GM23338 (cell line): ENCODE measurements around the gene MYLK. TPM values are rescaled to one million over a fixed set of nuclear protein-coding genes. Genes with fewer than 3 reads are reported as not detected.

Experiments used
- ATAC-seq: fragments of 200-7000 bp; cut with Tn5 transposase; 3 replicates; pipeline ENCODE4 v1.9.1; 2020
- DNase-seq: peaks from one replicate; pipeline ENCODE4 v3.0.0-alpha.2; 2015; ENCODE audit warnings: low spot score
- H2AFZ ChIP-seq: fragments of 200-600 bp; sonication (generic); 2 replicates; pipeline ENCODE4 v1.8.0; 2016; ENCODE audit warnings: antibody characterized with exemption, mild to moderate bottlenecking, moderate library complexity
- H3F3A ChIP-seq: fragments of 200-600 bp; sonication (generic); replicated peaks from 2 replicates; pipeline ENCODE4 v1.8.0; 2017; ENCODE audit warnings: antibody characterized with exemption, mixed run types, low read depth
- H3K27ac ChIP-seq: fragments of 200-600 bp; sonication (generic); 2 replicates; pipeline ENCODE4 v1.6.1; 2016; ENCODE audit warnings: low read depth
- H3K27me3 ChIP-seq: fragments of 200-600 bp; sonication (generic); 2 replicates; pipeline ENCODE4 v1.8.0; 2016; ENCODE audit warnings: mild to moderate bottlenecking, mixed run types, moderate library complexity; ENCODE audit not compliant: insufficient read depth
- H3K36me3 ChIP-seq: fragments of 200-600 bp; sonication (generic); 2 replicates; pipeline ENCODE4 v1.8.0; 2016; ENCODE audit warnings: mild to moderate bottlenecking; ENCODE audit not compliant: insufficient read depth
- H3K4me1 ChIP-seq: fragments of 200-600 bp; sonication (generic); 2 replicates; pipeline ENCODE4 v1.8.0; 2016; ENCODE audit warnings: mild to moderate bottlenecking, moderate library complexity; ENCODE audit not compliant: insufficient read depth
- H3K4me2 ChIP-seq: fragments of 200-600 bp; sonication (generic); 2 replicates; pipeline ENCODE4 v1.7.1; 2017; ENCODE audit warnings: mixed run types
- H3K4me3 ChIP-seq: fragments of 200-600 bp; sonication (generic); 2 replicates; pipeline ENCODE4 v1.6.1; 2016; ENCODE audit warnings: mixed run types
- H3K79me2 ChIP-seq: fragments of 200-600 bp; sonication (generic); replicated peaks from 2 replicates; pipeline ENCODE4 v1.8.0; 2017; ENCODE audit warnings: mild to moderate bottlenecking; ENCODE audit not compliant: insufficient read depth
- H3K9me2 ChIP-seq: fragments of 200-600 bp; sonication (generic); 2 replicates; pipeline ENCODE4 v1.8.0; 2017; ENCODE audit not compliant: insufficient read depth
- H4K20me1 ChIP-seq: fragments of 200-600 bp; sonication (generic); replicated peaks from 2 replicates; pipeline ENCODE4 v1.8.0; 2017; ENCODE audit warnings: mild to moderate bottlenecking; ENCODE audit not compliant: insufficient read depth
- H3K27ac Mint-ChIP-seq: 2 replicates; pipeline ENCODE4 v1.8.0; 2020; ENCODE audit warnings: inconsistent platforms, mild to moderate bottlenecking, moderate library complexity, mixed read lengths
- H3K27me3 Mint-ChIP-seq: 3 replicates; pipeline ENCODE4 v1.8.0; 2022; ENCODE audit warnings: low read depth, mild to moderate bottlenecking, moderate library complexity, mixed read lengths, inconsistent platforms; ENCODE audit not compliant: insufficient read depth, poor library complexity
- H3K36me3 Mint-ChIP-seq: 3 replicates; pipeline ENCODE4 v1.8.0; 2021; ENCODE audit warnings: low read depth, mild to moderate bottlenecking, inconsistent platforms, moderate library complexity, mixed read lengths
- H3K4me1 Mint-ChIP-seq: 3 replicates; pipeline ENCODE4 v1.8.0; 2020; ENCODE audit warnings: mild to moderate bottlenecking, inconsistent platforms, mixed read lengths
- H3K4me3 Mint-ChIP-seq: 3 replicates; pipeline ENCODE4 v1.8.0; 2021; ENCODE audit warnings: moderate library complexity, mild to moderate bottlenecking, inconsistent platforms, mixed read lengths
- H3K9me3 Mint-ChIP-seq: 3 replicates; pipeline ENCODE4 v1.8.0; 2020; ENCODE audit warnings: moderate library complexity, mild to moderate bottlenecking, inconsistent platforms, mixed read lengths
- CREB1 ChIP-seq: fragments of 250-450 bp; sonication (Bioruptor Pico); IDR thresholded peaks from 2 replicates; pipeline ENCODE4 v1.5.0; 2020; ENCODE audit warnings: low read depth, mild to moderate bottlenecking, moderate library complexity
- ETS1 ChIP-seq: IDR thresholded peaks from 2 replicates; pipeline ENCODE4 v1.6.1; 2016; ENCODE audit warnings: antibody characterized with exemption
- EZH2 ChIP-seq: fragments of 200-600 bp; sonication (generic); IDR thresholded peaks from one replicate; pipeline ENCODE4 v1.8.0; 2017; ENCODE audit warnings: antibody characterized with exemption, mild to moderate bottlenecking, low read depth; ENCODE audit not compliant: unreplicated experiment
- EZH2phosphoT487 ChIP-seq: fragments of 200-600 bp; sonication (generic); IDR thresholded peaks from one replicate; pipeline ENCODE4 v1.8.1; 2018; ENCODE audit warnings: antibody characterized with exemption; ENCODE audit not compliant: unreplicated experiment
- JUNB ChIP-seq: IDR thresholded peaks from one replicate; pipeline ENCODE4 v1.6.1; 2016; ENCODE audit warnings: antibody characterized with exemption; ENCODE audit not compliant: unreplicated experiment
- NANOG ChIP-seq: IDR thresholded peaks from 2 replicates; pipeline ENCODE4 v1.6.1; 2016; ENCODE audit warnings: antibody characterized with exemption, borderline replicate concordance
- POLR2AphosphoS5 ChIP-seq: IDR thresholded peaks from 2 replicates; pipeline ENCODE4 v1.6.1; 2016; ENCODE audit warnings: antibody characterized with exemption, low read depth
- STAT1 ChIP-seq: IDR thresholded peaks from one replicate; pipeline ENCODE4 v1.6.1; 2016; ENCODE audit warnings: antibody characterized with exemption; ENCODE audit not compliant: unreplicated experiment
- ZNF114 ChIP-seq: fragments of 250-450 bp; sonication (Bioruptor Pico); IDR thresholded peaks from 2 replicates; pipeline ENCODE4 v1.5.0; 2020; ENCODE audit warnings: mild to moderate bottlenecking, moderate library complexity
- ZNF331 ChIP-seq: fragments of 250-450 bp; sonication (Bioruptor Pico); IDR thresholded peaks from 2 replicates; pipeline ENCODE4 v1.5.0; 2020; ENCODE audit warnings: low read depth, mild to moderate bottlenecking, moderate library complexity
- polyA plus RNA-seq: library from polyadenylated mRNA; unstranded; fragments of >200 nt; fragmentation: Nextera tagmentation; extraction: Ambion mirVana; gene quantifications from 2 replicates; pipeline ENCODE4 v1.2.1, GENCODE V29; 2016
- total RNA-seq: library from RNA; depleted of rRNA; stranded (reverse); fragments of >200 nt; shearing (Covaris generic); gene quantifications from 2 replicates; pipeline ENCODE4 v1.2.3, GENCODE V29; 2014
- TF ChIP-seq, protein P1 (sequence below), 2 experiments: fragments of 200-600 bp in 1 of 2; sonication (generic) in 1 of 2; conservative IDR thresholded peaks; 2 replicates each; pipeline versions ENCODE4 v1.5.1 to v1.6.1; 2016 to 2017; ENCODE audit warnings: antibody characterized with exemption in 2 of 2, low read depth in 2 of 2, mild to moderate bottlenecking in 2 of 2, moderate library complexity in 1 of 2
- TF ChIP-seq, protein P2 (sequence below): fragments of 250-450 bp; sonication (Bioruptor Pico); IDR thresholded peaks from 2 replicates; pipeline ENCODE4 v1.5.0; 2020; ENCODE audit warnings: mild to moderate bottlenecking, moderate library complexity

The MYLK gene
- total and polyA plus RNA-seq, 2 experiments from 2014 or later = 11.5 to 17.9 TPM

DNA sequence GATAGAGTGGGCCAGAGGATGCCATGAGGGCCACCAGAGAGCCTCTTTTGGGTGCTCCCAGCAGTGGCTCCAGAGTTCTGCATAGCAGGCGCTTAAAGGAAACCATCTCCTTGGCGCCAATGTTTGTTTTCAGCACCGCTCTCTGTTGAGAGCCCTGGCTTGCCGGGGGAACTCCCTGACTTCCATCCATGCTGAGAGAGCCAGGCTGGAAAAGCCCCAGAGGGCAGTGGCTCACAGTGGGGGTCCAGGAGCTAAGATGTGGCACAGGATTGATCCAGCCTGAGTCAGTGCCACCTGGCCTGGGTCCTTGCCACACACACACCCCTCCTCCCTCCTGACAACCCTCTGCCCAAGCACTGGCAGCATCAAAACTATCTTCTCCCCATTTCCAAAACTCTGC is 248.9 kb downstream of the MYLK start (continued):
- TF ChIP-seq ETS1 (no peak), POLR2AphosphoS5 (no peak), EZH2phosphoT487 (no peak), NANOG (no peak)

- no peak overlapping the region; the same call in 2 of the 3 replicates for H3K4me3 Mint-ChIP-seq
- Histone ChIP-seq H3F3A (no peaks in the 10 kb centered on the region; the same call in 1 of the 2 replicates), H3K4me3 (no peak overlapping the region), H3K79me2 (no peaks in the 10 kb centered on the region), H2AFZ (no peak overlapping the region), H3K36me3 (no peaks in the 10 kb centered on the region), H3K4me1 (peaks cover 37% of the 10 kb centered on the region), H4K20me1 (no peaks in the 10 kb centered on the region), H3K9me2 (no peaks in the 10 kb centered on the region), H3K4me2 (no peak overlapping the region), H3K27me3 (no peaks in the 10 kb centered on the region), H3K27ac (no peak overlapping the region)
- H3K4me1 Mint-ChIP-seq = peaks cover 54% of the 10 kb centered on the region
- peaks cover 12% of the 10 kb centered on the region for H3K27me3 Mint-ChIP-seq
- H3K9me3 Mint-ChIP-seq = no peaks in the 10 kb centered on the region
- H3K27ac Mint-ChIP-seq = peak overlapping the region; percentile 79
- no peak for ATAC-seq
- no peak for DNase-seq
- no peaks in the 10 kb centered on the region for H3K36me3 Mint-ChIP-seq
- TF ChIP-seq POLR2AphosphoS5 = no peak
- no peak for TF ChIP-seq EZH2phosphoT487
- TF ChIP-seq ZNF114 (CRISPR knock-in tag) = no peak
- no peak for TF ChIP-seq JUNB
- TF ChIP-seq STAT1 = no peak
- no peak for TF ChIP-seq EZH2
- TF ChIP-seq, protein P1, sequence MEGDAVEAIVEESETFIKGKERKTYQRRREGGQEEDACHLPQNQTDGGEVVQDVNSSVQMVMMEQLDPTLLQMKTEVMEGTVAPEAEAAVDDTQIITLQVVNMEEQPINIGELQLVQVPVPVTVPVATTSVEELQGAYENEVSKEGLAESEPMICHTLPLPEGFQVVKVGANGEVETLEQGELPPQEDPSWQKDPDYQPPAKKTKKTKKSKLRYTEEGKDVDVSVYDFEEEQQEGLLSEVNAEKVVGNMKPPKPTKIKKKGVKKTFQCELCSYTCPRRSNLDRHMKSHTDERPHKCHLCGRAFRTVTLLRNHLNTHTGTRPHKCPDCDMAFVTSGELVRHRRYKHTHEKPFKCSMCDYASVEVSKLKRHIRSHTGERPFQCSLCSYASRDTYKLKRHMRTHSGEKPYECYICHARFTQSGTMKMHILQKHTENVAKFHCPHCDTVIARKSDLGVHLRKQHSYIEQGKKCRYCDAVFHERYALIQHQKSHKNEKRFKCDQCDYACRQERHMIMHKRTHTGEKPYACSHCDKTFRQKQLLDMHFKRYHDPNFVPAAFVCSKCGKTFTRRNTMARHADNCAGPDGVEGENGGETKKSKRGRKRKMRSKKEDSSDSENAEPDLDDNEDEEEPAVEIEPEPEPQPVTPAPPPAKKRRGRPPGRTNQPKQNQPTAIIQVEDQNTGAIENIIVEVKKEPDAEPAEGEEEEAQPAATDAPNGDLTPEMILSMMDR (conservative IDR thresholded peaks at IDR 0.05; ENCODE audit: low read depth in 2 of 2) = no peak
- TF ChIP-seq ZNF331 (CRISPR knock-in tag) = no peak
- TF ChIP-seq NANOG = no peak
- TF ChIP-seq, protein P2, sequence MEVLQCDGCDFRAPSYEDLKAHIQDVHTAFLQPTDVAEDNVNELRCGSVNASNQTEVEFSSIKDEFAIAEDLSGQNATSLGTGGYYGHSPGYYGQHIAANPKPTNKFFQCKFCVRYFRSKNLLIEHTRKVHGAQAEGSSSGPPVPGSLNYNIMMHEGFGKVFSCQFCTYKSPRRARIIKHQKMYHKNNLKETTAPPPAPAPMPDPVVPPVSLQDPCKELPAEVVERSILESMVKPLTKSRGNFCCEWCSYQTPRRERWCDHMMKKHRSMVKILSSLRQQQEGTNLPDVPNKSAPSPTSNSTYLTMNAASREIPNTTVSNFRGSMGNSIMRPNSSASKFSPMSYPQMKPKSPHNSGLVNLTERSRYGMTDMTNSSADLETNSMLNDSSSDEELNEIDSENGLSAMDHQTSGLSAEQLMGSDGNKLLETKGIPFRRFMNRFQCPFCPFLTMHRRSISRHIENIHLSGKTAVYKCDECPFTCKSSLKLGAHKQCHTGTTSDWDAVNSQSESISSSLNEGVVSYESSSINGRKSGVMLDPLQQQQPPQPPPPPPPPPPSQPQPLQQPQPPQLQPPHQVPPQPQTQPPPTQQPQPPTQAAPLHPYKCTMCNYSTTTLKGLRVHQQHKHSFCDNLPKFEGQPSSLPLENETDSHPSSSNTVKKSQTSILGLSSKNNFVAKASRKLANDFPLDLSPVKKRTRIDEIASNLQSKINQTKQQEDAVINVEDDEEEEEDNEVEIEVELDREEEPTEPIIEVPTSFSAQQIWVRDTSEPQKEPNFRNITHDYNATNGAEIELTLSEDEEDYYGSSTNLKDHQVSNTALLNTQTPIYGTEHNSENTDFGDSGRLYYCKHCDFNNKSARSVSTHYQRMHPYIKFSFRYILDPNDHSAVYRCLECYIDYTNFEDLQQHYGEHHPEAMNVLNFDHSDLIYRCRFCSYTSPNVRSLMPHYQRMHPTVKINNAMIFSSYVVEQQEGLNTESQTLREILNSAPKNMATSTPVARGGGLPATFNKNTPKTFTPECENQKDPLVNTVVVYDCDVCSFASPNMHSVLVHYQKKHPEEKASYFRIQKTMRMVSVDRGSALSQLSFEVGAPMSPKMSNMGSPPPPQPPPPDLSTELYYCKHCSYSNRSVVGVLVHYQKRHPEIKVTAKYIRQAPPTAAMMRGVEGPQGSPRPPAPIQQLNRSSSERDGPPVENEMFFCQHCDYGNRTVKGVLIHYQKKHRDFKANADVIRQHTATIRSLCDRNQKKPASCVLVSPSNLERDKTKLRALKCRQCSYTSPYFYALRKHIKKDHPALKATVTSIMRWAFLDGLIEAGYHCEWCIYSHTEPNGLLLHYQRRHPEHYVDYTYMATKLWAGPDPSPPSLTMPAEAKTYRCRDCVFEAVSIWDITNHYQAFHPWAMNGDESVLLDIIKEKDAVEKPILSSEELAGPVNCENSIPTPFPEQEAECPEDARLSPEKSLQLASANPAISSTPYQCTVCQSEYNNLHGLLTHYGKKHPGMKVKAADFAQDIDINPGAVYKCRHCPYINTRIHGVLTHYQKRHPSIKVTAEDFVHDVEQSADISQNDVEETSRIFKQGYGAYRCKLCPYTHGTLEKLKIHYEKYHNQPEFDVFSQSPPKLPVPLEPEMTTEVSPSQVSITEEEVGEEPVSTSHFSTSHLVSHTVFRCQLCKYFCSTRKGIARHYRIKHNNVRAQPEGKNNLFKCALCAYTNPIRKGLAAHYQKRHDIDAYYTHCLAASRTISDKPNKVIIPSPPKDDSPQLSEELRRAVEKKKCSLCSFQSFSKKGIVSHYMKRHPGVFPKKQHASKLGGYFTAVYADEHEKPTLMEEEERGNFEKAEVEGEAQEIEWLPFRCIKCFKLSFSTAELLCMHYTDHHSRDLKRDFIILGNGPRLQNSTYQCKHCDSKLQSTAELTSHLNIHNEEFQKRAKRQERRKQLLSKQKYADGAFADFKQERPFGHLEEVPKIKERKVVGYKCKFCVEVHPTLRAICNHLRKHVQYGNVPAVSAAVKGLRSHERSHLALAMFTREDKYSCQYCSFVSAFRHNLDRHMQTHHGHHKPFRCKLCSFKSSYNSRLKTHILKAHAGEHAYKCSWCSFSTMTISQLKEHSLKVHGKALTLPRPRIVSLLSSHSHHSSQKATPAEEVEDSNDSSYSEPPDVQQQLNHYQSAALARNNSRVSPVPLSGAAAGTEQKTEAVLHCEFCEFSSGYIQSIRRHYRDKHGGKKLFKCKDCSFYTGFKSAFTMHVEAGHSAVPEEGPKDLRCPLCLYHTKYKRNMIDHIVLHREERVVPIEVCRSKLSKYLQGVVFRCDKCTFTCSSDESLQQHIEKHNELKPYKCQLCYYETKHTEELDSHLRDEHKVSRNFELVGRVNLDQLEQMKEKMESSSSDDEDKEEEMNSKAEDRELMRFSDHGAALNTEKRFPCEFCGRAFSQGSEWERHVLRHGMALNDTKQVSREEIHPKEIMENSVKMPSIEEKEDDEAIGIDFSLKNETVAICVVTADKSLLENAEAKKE (CRISPR knock-in tag) = no peak
- TF ChIP-seq ETS1 = no peak
- TF ChIP-seq CREB1 = no peak
These were observed 249.7 kb downstream of the MYLK start for GRCh38 chr3:123634149-123635051.
